ENCODE data around the gene GPD1. TPM values are rescaled to one million over a fixed set of nuclear protein-coding genes. Genes with fewer than 3 reads are reported as not detected.

GPD1 gene
- total and polyA plus RNA-seq, 9 of the 15 experiments (the other 6 are each of a cell fraction or from before 2014, with no cell fraction given) = 0.13 to 1.00 (median 0.55) TPM

DNA sequence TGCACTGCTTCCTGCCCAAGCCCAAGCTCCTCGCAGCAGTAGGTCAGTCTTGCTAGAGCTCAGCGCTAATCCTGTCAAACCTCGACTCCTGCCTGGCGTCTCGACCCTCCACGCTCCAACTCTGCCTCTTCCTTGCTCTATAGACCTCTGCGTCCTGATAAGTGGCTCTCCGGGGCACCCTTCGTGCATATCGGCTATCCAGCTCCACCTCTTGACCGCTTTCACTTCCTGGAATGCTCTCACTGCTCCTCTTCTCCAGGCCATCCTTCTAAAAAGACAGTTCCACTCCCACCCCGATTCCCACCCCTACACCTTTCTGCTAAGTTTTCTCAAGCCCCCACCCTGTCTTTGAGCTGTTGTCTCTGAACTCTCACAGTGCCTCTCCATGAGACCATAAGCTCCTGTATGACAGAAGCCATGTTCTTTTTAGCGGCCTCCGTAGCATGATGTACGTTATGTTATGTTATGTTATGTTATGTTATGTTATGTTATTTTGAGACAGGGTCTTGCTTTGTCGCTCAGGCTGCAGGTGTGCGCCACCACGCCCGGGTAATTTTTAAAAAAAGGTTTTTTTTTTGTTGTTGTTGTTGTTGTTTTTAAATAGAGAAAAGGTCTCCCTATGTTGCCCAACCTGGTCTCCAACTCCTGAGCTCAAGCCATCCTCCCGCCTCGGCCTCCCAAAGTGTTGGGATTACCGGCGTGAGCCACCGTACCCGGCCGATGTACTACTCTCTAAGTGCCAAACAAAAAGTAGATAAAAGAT, 8.8 kb downstream of the GPD1 start (continued):
- TF ChIP-seq ZNF707 (CRISPR knock-in tag; conservative IDR thresholded peaks at IDR 0.05) = no peak
- TF ChIP-seq, protein P1, sequence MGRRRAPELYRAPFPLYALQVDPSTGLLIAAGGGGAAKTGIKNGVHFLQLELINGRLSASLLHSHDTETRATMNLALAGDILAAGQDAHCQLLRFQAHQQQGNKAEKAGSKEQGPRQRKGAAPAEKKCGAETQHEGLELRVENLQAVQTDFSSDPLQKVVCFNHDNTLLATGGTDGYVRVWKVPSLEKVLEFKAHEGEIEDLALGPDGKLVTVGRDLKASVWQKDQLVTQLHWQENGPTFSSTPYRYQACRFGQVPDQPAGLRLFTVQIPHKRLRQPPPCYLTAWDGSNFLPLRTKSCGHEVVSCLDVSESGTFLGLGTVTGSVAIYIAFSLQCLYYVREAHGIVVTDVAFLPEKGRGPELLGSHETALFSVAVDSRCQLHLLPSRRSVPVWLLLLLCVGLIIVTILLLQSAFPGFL (CRISPR knock-in tag; IDR thresholded peaks at IDR 0.05) = no peak
- TF ChIP-seq GABPB1 (CRISPR knock-in tag; IDR thresholded peaks at IDR 0.05) = no peak
- TF ChIP-seq ZNF431 (CRISPR knock-in tag; IDR thresholded peaks at IDR 0.05) = no peak
- TF ChIP-seq, protein P2, sequence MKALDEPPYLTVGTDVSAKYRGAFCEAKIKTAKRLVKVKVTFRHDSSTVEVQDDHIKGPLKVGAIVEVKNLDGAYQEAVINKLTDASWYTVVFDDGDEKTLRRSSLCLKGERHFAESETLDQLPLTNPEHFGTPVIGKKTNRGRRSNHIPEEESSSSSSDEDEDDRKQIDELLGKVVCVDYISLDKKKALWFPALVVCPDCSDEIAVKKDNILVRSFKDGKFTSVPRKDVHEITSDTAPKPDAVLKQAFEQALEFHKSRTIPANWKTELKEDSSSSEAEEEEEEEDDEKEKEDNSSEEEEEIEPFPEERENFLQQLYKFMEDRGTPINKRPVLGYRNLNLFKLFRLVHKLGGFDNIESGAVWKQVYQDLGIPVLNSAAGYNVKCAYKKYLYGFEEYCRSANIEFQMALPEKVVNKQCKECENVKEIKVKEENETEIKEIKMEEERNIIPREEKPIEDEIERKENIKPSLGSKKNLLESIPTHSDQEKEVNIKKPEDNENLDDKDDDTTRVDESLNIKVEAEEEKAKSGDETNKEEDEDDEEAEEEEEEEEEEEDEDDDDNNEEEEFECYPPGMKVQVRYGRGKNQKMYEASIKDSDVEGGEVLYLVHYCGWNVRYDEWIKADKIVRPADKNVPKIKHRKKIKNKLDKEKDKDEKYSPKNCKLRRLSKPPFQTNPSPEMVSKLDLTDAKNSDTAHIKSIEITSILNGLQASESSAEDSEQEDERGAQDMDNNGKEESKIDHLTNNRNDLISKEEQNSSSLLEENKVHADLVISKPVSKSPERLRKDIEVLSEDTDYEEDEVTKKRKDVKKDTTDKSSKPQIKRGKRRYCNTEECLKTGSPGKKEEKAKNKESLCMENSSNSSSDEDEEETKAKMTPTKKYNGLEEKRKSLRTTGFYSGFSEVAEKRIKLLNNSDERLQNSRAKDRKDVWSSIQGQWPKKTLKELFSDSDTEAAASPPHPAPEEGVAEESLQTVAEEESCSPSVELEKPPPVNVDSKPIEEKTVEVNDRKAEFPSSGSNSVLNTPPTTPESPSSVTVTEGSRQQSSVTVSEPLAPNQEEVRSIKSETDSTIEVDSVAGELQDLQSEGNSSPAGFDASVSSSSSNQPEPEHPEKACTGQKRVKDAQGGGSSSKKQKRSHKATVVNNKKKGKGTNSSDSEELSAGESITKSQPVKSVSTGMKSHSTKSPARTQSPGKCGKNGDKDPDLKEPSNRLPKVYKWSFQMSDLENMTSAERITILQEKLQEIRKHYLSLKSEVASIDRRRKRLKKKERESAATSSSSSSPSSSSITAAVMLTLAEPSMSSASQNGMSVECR (CRISPR knock-in tag; IDR thresholded peaks at IDR 0.05) = peak; percentile 62; the same call in 1 of the 2 replicates
- no peak for TF ChIP-seq RBM34 (IDR thresholded peaks at IDR 0.05; ENCODE audit: borderline replicate concordance, insufficient read depth, low read length)
- TF ChIP-seq BMI1 (IDR thresholded peaks at IDR 0.05; ENCODE audit: low read length) = no peak
- TF ChIP-seq ZKSCAN1 (IDR thresholded peaks at IDR 0.05; ENCODE audit: low read depth, low read length) = no peak
- TF ChIP-seq, protein P3, sequence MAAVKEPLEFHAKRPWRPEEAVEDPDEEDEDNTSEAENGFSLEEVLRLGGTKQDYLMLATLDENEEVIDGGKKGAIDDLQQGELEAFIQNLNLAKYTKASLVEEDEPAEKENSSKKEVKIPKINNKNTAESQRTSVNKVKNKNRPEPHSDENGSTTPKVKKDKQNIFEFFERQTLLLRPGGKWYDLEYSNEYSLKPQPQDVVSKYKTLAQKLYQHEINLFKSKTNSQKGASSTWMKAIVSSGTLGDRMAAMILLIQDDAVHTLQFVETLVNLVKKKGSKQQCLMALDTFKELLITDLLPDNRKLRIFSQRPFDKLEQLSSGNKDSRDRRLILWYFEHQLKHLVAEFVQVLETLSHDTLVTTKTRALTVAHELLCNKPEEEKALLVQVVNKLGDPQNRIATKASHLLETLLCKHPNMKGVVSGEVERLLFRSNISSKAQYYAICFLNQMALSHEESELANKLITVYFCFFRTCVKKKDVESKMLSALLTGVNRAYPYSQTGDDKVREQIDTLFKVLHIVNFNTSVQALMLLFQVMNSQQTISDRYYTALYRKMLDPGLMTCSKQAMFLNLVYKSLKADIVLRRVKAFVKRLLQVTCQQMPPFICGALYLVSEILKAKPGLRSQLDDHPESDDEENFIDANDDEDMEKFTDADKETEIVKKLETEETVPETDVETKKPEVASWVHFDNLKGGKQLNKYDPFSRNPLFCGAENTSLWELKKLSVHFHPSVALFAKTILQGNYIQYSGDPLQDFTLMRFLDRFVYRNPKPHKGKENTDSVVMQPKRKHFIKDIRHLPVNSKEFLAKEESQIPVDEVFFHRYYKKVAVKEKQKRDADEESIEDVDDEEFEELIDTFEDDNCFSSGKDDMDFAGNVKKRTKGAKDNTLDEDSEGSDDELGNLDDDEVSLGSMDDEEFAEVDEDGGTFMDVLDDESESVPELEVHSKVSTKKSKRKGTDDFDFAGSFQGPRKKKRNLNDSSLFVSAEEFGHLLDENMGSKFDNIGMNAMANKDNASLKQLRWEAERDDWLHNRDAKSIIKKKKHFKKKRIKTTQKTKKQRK (IDR thresholded peaks at IDR 0.05; ENCODE audit: borderline replicate concordance, low read depth, low read length) = no peak
- no peak for TF ChIP-seq ZNF830 (CRISPR knock-in tag; IDR thresholded peaks at IDR 0.05)
- TF ChIP-seq IRF2 (CRISPR knock-in tag; IDR thresholded peaks at IDR 0.05) = no peak
- no peak for TF ChIP-seq ZNF124 (CRISPR knock-in tag; IDR thresholded peaks at IDR 0.05)
- no peak for TF ChIP-seq WHSC1 (IDR thresholded peaks at IDR 0.05; ENCODE audit: low read length)
- no peak for TF ChIP-seq CBFA2T3 (IDR thresholded peaks at IDR 0.05)
- no peak for TF ChIP-seq ZNF23 (CRISPR knock-in tag; IDR thresholded peaks at IDR 0.05)
- TF ChIP-seq BRCA1 (IDR thresholded peaks at IDR 0.05) = no peak
- TF ChIP-seq BRCA1 (CRISPR knock-in tag; IDR thresholded peaks at IDR 0.05) = no peak
- no peak for TF ChIP-seq TSC22D4 (tag; IDR thresholded peaks at IDR 0.05)
- no peak for TF ChIP-seq TCF7L2 (IDR thresholded peaks at IDR 0.05; ENCODE audit: low read depth, low read length)
- no peak for TF ChIP-seq GATAD2B (IDR thresholded peaks at IDR 0.05; ENCODE audit: borderline replicate concordance)
